Measurements from ENCODE around the gene MAP4K5. TPM values are rescaled to one million over a fixed set of nuclear protein-coding genes. Genes with fewer than 3 reads are reported as not detected.

Gene MAP4K5
- total and polyA plus RNA-seq, 2 of the 13 experiments (the other 11 are each of a cell fraction or from before 2014, with no cell fraction given) = 12.7 to 23.9 TPM

- no peaks in the 10 kb centered on the region for H3K79me2 ChIP-seq (ENCODE audit: insufficient read depth, low read length)
- ChIA-PET POLR2A (no interaction called here), CTCF (ENCODE audit: low intra/inter-chr PET ratio, low total read pairs) (no interaction called here)
- H3K4me3 ChIP-seq (replicated peaks in 1 of 3; ENCODE audit: insufficient read depth in 1 of 3, low read depth in 2 of 3, low read length in 3 of 3) = no peak overlapping the region
- no peak overlapping the region for H3K9ac ChIP-seq (ENCODE audit: insufficient read depth, low read depth, low read length)
- ATAC-seq (no peak), FAIRE-seq (no peak), DNase-seq (ENCODE audit: low spot score) (no peak)
- H3K27ac ChIP-seq (ENCODE audit: extremely low read length, insufficient read depth, low read length) = no peak overlapping the region
- no TSS peak for BruUV-seq (replicated peaks)
- peaks cover 4 to 25% of the 10 kb centered on the region in 2 experiments; a peak in 4 of 5 replicates for H3K36me3 ChIP-seq (replicated peaks in 1 of 2; ENCODE audit: control insufficient read depth in 1 of 2, insufficient read depth in 2 of 2, low read length in 2 of 2)
- 97% methylated on average over 7 of the region's 7 CpGs for WGBS (ENCODE audit: low lambda C conversion rate)
- in situ Hi-C loops (cut with HindIII; ENCODE audit: extremely low pct_ligation_motif_present, low pct_unique_long_range_greater_than_20kb) (no loop called here), intact Hi-C loops (cut with micrococcal nuclease; ENCODE audit: unreplicated experiment) (no loop called here)
- peaks cover 16% of the 10 kb centered on the region for H3K4me1 ChIP-seq (ENCODE audit: insufficient read depth, low read length)
- H3K27me3 ChIP-seq (ENCODE audit: control insufficient read depth in 1 of 2, insufficient read depth in 2 of 2, low read length in 2 of 2) = no peaks in the 10 kb centered on the region
- no peak overlapping the region for H2AFZ ChIP-seq (ENCODE audit: low read length)
- H4K20me1 ChIP-seq (ENCODE audit: insufficient read depth, low read length) = no peaks in the 10 kb centered on the region
- H3K4me2 ChIP-seq (ENCODE audit: low read depth, low read length) = no peak overlapping the region
- no peaks in the 10 kb centered on the region for H3K9me3 ChIP-seq (ENCODE audit: low read length)
- no peak for TF ChIP-seq PHF20 (CRISPR knock-in tag; IDR thresholded peaks at IDR 0.05)
- TF ChIP-seq, protein P1, sequence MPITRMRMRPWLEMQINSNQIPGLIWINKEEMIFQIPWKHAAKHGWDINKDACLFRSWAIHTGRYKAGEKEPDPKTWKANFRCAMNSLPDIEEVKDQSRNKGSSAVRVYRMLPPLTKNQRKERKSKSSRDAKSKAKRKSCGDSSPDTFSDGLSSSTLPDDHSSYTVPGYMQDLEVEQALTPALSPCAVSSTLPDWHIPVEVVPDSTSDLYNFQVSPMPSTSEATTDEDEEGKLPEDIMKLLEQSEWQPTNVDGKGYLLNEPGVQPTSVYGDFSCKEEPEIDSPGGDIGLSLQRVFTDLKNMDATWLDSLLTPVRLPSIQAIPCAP (CRISPR knock-in tag; IDR thresholded peaks at IDR 0.05; ENCODE audit: low read depth) = no peak
- no peak for TF ChIP-seq E2F5 (CRISPR knock-in tag; conservative IDR thresholded peaks at IDR 0.05)
- TF ChIP-seq FIP1L1 (IDR thresholded peaks at IDR 0.05; ENCODE audit: borderline replicate concordance, insufficient read depth, low read depth, low read length) = no peak
- no peak for TF ChIP-seq CBX1 (IDR thresholded peaks at IDR 0.05; ENCODE audit: low read depth)
- no peak for TF ChIP-seq BORCS8-MEF2B (CRISPR knock-in tag; IDR thresholded peaks at IDR 0.05)
- no peak for TF ChIP-seq ZNF674 (CRISPR knock-in tag; IDR thresholded peaks at IDR 0.05; ENCODE audit: low read depth)
- no peak for TF ChIP-seq ZNF670 (CRISPR knock-in tag; IDR thresholded peaks at IDR 0.05; ENCODE audit: borderline replicate concordance)
- TF ChIP-seq, protein P2, sequence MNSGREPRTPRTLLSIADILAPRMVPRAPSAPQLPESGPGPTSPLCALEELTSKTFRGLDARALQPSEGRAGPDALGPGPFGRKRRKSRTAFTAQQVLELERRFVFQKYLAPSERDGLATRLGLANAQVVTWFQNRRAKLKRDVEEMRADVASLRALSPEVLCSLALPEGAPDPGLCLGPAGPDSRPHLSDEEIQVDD (CRISPR knock-in tag; IDR thresholded peaks at IDR 0.05; ENCODE audit: borderline replicate concordance) = no peak
- TF ChIP-seq, protein P3, sequence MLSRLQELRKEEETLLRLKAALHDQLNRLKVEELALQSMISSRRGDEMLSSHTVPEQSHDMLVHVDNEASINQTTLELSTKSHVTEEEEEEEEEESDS (CRISPR knock-in tag; IDR thresholded peaks at IDR 0.05; ENCODE audit: borderline replicate concordance) = no peak
- TF ChIP-seq, protein P4, sequence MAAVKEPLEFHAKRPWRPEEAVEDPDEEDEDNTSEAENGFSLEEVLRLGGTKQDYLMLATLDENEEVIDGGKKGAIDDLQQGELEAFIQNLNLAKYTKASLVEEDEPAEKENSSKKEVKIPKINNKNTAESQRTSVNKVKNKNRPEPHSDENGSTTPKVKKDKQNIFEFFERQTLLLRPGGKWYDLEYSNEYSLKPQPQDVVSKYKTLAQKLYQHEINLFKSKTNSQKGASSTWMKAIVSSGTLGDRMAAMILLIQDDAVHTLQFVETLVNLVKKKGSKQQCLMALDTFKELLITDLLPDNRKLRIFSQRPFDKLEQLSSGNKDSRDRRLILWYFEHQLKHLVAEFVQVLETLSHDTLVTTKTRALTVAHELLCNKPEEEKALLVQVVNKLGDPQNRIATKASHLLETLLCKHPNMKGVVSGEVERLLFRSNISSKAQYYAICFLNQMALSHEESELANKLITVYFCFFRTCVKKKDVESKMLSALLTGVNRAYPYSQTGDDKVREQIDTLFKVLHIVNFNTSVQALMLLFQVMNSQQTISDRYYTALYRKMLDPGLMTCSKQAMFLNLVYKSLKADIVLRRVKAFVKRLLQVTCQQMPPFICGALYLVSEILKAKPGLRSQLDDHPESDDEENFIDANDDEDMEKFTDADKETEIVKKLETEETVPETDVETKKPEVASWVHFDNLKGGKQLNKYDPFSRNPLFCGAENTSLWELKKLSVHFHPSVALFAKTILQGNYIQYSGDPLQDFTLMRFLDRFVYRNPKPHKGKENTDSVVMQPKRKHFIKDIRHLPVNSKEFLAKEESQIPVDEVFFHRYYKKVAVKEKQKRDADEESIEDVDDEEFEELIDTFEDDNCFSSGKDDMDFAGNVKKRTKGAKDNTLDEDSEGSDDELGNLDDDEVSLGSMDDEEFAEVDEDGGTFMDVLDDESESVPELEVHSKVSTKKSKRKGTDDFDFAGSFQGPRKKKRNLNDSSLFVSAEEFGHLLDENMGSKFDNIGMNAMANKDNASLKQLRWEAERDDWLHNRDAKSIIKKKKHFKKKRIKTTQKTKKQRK (IDR thresholded peaks at IDR 0.05; ENCODE audit: low read length) = no peak
- TF ChIP-seq RFXAP (CRISPR knock-in tag; IDR thresholded peaks at IDR 0.05; ENCODE audit: borderline replicate concordance) = no peak
- TF ChIP-seq GATAD2A (CRISPR knock-in tag; IDR thresholded peaks at IDR 0.05) = no peak
- TF ChIP-seq, protein P5, sequence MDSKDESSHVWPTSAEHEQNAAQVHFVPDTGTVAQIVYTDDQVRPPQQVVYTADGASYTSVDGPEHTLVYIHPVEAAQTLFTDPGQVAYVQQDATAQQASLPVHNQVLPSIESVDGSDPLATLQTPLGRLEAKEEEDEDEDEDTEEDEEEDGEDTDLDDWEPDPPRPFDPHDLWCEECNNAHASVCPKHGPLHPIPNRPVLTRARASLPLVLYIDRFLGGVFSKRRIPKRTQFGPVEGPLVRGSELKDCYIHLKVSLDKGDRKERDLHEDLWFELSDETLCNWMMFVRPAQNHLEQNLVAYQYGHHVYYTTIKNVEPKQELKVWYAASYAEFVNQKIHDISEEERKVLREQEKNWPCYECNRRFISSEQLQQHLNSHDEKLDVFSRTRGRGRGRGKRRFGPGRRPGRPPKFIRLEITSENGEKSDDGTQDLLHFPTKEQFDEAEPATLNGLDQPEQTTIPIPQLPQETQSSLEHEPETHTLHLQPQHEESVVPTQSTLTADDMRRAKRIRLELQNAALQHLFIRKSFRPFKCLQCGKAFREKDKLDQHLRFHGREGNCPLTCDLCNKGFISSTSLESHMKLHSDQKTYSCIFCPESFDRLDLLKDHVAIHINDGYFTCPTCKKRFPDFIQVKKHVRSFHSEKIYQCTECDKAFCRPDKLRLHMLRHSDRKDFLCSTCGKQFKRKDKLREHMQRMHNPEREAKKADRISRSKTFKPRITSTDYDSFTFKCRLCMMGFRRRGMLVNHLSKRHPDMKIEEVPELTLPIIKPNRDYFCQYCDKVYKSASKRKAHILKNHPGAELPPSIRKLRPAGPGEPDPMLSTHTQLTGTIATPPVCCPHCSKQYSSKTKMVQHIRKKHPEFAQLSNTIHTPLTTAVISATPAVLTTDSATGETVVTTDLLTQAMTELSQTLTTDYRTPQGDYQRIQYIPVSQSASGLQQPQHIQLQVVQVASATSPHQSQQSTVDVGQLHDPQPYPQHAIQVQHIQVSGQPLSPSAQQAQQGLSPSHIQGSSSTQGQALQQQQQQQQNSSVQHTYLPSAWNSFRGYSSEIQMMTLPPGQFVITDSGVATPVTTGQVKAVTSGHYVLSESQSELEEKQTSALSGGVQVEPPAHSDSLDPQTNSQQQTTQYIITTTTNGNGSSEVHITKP (CRISPR knock-in tag; IDR thresholded peaks at IDR 0.05; ENCODE audit: low read depth) = no peak
- TF ChIP-seq AGO2 (optimal IDR thresholded peaks at IDR 0.05; ENCODE audit: low read depth, low read length) = no peak
Measured at GRCh38 chr14:50421499-50421898, 110.9 kb downstream of the MAP4K5 start.
